Measurements from ENCODE around the gene POMZP3. TPM values are rescaled to one million over a fixed set of nuclear protein-coding genes. Genes with fewer than 3 reads are reported as not detected.
"Not testable (repeated sequence)": the region's sequence is repeated elsewhere in the genome, so short reads cannot be mapped to it uniquely, and the experiment has no call there.

Gene POMZP3
- total RNA-seq: 2.3 and 4.8 TPM in 2 replicates

DNA sequence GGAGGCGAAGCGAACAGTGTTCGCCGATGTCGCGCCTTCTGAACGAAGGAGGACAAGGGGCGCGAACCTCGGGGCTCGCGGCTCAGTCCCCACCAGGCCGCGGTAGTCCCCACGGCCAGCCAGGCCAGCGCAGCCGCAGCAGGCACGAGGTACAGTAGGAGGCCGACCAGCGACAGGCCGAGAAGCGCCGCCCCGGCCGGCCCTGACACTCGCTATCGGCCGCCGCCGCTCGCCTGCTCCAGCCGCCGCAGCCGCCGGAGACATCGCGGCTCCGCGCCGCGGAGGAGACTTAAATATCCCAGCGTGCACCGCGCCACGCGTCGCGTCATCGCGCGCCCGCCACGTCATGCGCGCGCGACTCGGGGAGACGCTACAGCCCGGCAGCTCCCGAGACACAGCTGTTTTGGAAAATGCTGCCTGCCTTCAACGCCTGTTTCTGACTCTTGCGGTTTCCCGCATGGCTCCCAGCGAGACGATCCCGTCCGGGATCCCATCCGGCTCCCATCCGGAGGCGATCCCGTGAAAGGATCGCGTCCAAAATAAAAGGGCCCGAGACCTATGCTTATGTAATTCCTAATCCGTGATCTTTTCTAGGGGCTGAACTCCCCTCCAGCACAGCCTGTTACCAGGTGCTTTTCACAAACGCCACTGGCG lies at the start of gene POMZP3:
Gene POMZP3, minus strand, starts transcription at position 291 of the 654 bp plus-strand sequence. CDS start 1,215 bp downstream, outside the sequence.
- DNase-seq (ENCODE audit: low read depth, low spot score): not testable (repeated sequence)

DNA sequence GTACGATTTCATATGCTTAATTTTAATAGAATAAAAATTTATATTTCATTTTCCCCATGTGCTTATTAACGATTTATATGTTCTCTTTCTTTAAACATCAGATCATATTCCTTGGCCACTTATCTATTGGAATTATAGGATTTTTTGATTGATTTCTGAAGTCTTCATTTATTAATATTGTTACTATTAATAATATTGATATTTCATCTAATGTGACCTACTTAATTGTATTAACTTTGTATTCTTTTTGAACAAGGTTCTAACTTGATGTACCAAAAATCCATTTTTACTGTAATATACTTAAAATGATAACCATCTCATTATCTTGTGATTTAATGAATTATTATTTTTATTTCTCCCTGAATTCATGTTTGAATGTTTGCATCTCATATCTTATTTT lies 48.7 kb upstream of the POMZP3 start:
- not testable (repeated sequence) for DNase-seq (ENCODE audit: low read depth, low spot score)

DNA sequence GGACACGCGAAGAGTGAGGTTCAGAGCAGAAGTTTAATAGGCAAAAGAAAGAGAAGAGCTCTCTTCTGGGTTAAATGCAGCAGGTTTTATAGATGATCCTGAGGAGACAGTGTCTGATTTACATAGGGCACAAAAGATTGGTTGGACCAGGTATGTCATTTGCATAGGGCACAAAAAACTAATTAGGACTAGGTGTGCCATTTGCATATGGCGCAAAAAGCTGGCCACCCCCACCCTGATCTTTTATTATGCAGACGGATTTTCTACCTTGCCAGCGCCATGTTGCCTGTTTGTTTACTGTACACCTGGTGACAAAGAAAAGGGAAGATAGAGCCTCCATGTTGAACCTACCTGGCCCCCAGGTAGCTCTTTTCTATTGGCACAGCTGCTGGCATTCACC lies 46.3 kb upstream of the POMZP3 start:
- DNase-seq (ENCODE audit: low read depth, low spot score): not testable (repeated sequence)

DNA sequence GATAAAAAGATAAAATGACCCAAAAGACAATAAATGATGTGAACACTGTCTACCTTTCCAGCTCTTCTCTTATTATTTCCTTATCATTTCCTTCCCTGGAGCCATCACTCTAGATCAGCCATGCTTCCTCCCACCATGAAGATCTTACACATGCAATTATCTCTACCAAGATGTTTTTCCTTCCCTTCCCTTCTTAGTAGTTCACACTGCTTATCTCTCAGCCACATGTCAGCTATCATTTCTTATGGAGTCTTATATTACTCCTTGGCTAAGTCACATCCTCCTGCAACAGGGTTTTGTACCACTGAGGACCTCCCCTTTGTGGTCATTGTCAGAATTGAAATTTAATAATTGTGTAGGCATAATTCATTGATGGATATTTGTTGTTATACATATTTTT lies 32.1 kb upstream of the POMZP3 start:
- DNase-seq (ENCODE audit: low read depth, low spot score): not testable (repeated sequence)

DNA sequence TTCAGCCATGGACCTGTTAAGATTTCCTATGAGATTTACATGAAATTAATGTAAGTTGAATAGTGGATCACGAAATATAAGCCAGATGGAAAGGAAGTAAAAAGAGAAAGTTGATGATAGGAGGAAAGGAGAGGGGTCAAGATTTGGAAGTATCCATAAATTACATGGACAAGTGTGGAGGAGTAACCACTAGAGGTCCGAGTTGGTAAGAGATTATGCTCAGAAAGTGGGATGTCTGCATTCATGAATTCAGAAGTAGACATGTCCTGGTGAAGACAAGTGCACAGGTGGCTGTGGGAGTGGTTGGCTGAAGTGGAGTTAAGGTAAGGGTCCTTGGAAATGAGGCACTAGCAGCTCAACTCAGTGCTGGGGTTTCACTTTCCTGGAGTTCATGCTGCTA lies 29.3 kb upstream of the POMZP3 start:
- not testable (repeated sequence) for DNase-seq (ENCODE audit: low read depth, low spot score)

DNA sequence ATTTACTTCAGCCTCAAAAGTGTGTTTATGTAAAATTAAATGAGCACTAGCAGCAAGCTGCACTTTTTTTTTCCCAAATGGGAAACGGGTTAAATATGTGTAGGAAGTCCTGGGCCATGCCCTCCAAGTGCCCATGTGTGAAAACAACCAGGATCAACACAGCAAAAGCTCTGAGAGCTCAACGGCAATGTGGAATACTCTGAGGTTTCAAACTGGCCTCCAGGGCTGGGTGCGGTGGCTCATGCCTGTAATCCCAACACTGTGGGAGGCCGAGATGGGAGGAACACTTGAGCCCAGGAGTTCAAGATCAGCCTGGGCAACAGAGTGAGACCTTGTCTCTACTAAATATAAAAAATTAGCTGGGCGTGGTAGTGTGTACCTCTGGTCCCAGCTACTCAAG lies 15.5 kb upstream of the POMZP3 start:
- DNase-seq (ENCODE audit: low read depth, low spot score): not testable (repeated sequence)

DNA sequence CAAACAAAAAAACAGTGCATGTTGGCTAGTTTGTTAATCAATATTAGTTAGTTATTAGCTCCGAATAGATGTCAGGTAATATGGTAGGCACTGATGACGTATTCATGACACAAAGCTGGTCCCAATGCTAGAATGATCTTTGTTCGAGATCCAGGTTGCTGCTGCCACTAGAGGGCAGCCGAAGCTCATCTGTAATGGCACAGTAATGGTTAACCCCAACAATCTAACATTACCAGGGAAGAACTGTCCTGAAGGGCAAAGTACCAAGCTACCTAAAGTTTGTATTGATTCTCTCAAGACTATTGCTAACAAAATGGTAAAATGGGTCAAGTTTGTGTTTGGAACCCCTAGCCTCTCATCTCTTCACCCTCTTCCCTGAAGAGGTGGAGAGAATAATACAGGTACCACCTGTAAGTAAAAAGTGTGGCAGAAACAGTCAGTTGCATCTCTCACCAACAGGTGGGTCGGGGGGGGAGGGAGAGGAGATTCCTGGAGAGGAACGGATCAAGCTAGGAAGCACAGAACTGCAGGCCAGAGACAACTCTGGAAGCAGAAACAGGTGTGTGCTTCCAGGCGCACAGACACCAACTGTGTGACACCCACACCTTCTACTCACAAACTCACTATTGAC lies 10.1 kb upstream of the POMZP3 start:
- DNase-seq (ENCODE audit: low read depth, low spot score): not testable (repeated sequence)

DNA sequence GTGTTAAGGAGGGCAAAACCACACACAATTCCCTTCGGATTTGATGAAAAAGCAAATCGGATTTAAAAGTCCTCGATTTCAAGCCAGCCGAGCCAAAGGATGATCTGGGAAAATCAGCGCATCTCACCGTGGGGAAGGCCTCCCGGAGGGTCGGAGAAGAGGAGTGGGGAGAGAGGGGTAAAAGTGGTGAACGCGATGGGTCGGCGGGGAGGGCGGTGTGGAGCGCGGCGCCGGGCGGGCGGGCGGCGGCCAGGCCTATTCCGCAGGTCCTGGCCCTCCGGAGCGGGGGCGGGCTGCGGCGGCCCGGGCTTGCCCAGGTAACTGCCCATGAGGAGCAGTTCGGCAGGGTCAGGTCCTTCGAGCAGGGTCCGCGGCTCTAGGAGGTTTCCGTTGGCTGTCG lies 498 bp downstream of the POMZP3 start:
- DNase-seq (ENCODE audit: low read depth, low spot score): not testable (repeated sequence)

DNA sequence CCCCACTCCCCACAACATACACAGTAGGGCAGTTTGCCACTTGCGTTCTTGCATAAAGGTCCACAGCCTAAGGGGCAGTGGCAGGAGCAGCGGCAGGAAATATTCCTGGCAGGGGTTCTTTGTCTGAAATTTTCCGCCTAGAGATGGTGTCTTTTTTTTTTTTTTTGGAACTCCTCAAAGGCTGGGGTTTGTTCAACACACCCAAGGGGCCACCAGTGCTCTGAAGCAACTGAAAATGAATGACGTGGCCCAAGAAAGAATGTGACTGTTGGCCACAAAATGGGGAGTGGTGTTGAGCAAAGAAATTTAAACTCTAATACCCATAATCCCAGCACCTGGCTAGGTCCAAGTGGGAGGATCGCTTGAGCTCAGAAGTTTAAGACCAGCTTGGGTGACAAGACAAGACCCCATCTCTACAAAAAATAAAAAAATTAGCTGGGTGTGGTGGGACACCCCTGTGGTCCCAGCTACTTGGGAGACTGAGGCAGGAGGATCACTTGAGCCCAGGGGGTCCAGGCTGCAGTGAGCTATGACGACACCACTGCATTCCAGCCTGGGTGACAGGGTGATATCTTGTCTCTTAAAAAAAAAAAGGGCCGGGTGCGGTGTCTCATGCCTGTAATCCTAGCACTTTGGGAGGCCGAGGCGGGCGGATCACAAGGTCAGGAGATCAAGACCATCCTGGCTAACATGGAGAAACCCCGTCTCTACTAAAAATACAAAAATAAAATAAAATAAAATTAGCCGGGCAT lies 7.5 kb downstream of the POMZP3 start:
- DNase-seq (ENCODE audit: low read depth, low spot score): not testable (repeated sequence)

DNA sequence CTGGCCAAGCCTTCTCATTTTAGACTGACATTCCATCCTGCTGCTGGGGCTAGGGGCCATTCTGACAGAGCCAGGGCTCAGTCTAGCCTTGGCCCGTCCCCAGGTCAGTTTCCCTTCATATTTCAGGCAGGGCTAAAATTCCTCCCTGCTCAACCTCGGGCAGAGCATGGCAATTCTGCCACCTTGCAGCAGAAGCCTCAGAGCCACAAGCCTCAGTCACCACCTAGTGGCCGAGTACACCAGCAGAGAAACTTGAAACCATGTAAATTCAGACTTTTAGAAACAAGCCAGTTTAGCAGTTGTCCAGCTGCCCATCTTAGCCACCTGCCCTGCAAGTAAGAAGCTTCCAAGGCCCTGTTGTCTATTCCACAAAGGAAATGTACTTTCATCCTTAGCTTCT lies 13.3 kb downstream of the POMZP3 start:
- DNase-seq (ENCODE audit: low read depth, low spot score): peak; percentile 10

DNA sequence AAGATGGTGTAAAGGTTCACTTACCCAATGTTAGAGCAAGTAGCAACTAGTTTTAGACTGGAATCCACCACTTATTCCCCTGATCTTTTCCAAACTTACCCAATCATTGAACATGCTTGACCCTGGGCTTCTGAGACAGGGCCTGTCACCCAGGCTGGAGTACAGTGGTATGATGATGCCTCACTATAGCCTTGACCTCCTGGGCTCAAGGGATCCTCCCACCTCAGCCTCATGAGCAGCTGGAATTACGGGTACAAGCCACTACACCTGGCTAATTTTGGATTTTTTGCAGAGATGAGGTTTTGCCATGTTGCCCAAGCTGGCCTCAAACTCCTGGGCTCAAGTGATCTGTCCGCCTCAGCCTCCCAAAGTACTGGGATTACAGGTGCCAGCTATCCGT lies 14.8 kb downstream of the POMZP3 start:
- not testable (repeated sequence) for DNase-seq (ENCODE audit: low read depth, low spot score)

DNA sequence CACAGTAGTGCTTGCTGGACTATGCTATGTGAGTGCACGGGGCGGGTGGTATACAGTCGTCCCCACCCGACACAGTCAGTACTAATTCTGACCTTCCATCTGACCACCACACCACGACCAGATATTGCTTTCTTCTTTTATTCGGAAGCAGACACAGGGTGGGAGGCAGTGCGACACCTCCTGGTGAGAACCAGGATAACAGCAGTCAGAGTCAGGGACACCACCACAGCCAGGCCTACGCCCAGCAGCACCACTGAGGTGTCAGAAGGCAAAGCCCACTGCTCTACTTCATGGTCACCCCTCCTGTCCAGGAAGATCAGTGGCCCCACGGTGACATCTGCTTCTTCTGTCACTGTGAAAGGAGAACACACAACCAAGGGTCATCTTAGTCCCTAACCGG lies 17.2 kb downstream of the POMZP3 start:
- not testable (repeated sequence) for DNase-seq (ENCODE audit: low read depth, low spot score)

DNA sequence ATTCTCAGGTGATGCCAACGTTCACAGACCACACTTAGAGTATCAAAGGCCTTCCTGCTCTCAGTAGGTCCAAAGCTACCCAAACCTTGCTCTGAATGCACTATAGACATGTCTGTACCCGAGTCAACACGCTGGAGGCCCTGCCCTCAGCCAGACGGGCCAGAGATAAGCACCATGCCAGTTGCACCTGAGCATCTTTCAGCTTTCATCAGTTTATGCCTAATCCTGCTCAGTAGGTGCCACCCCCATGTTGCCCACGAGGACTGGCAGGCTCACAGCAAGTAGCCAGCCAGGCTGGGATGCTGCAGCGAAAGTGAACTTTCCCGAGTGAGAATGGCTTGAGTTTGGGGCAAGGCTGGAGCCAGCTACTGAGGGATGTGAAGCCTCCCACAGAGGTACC lies 18.6 kb downstream of the POMZP3 start:
- not testable (repeated sequence) for DNase-seq (ENCODE audit: low read depth, low spot score)

DNA sequence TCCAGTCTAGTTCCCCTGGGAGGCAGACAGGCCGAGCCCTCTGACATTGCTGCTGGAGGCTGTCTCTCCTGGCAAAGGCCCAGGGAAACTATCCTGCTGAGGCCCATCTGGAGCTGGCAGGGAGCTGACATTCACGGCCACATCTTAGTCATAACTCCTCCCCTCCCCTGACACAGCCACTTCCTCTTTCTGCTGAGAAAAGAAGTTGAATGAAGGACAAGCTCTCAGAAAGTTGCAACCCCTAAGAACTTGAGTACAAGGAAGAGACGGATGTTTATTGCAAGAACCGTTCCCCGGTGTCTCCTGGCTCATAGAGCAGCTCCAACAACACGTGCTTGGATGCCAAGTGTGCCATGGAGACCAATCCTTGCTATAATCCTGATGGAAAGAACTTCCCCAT lies 21.1 kb downstream of the POMZP3 start:
- peak; percentile 55 for DNase-seq (ENCODE audit: low read depth, low spot score)

DNA sequence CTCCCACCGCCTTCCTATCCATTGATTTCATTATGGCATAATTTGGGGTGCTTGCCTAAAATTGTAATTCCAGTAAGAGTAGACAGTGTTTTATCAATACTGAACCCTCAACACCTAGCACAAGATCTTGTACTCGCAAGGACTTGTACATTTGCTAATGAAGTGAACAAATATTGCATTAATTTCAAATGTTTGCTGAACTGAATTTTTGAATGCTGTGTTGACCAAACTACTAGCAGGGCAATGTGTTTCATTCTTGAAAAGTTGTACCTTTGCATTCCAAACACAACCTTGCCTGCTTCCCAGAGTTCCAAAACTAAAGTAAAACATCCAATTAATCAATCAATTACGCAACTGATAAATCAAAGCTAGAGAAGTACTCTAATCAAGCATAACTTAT lies 26.4 kb downstream of the POMZP3 start:
- not testable (repeated sequence) for DNase-seq (ENCODE audit: low read depth, low spot score)

DNA sequence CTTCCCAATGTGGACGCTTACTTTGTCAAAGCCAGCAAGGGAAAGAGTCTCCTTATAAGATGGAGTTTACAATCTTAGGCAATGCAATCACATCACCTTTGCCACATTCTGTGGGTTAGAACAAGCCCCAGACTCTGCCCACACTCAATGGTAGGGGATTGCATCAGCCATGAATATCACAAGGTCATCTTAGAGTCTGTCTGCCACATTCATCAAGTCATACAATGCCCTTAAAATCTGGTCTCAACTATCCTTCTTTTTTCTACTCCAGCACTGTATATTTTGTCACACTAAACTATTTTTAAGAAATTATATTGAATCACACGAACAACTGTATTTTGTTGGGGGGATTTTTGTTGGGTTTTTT lies 27.0 kb downstream of the POMZP3 start:
- DNase-seq (ENCODE audit: low read depth, low spot score): not testable (repeated sequence)

DNA sequence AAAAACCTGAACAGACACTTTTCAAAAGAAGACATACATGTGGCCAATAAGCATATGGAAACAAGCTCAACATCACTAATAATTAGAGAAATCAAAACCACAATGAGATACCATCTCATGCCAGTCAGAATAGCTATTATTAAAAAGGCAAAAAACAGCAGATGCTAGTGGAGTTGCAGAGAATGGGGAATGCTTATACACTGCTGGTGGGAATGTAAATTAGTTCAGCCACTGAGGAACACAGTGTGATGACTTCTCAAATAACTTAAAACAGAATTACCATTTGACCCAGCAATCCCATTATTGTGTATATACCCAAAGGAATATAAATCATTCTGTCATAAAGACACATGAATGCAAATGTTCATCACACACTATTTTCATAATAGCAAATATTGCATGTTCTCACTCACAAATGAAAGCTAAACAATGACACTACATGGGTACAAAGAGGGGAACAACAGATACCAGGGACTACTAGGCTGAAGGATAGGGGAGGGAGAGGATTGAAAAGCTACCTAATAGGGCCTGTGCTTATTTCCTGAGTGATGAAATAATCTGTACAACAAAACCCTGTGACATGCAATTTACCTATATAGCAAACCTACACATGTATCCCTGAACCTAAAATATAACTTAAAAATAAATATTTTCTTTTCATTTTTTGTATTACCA lies 28.4 kb downstream of the POMZP3 start:
- not testable (repeated sequence) for DNase-seq (ENCODE audit: low read depth, low spot score)

DNA sequence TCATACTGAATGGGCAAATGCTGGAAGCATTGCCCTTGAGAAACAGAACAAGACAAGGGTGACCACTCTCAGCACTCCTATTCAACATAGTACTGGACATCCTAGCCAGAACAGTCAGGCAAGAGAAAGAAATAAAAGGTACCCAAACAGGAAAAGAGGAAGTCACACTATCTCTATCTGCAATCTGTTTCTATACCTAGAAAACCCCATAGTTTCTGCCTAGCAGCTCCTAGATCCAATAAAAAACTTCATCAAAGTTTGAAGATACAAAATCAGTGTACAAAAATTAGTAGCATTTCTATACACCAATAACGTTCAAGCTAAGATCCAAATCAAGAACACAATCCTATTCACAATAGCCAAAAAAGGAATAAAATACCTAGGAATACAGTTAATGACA lies 29.8 kb downstream of the POMZP3 start:
- DNase-seq (ENCODE audit: low read depth, low spot score): not testable (repeated sequence)

DNA sequence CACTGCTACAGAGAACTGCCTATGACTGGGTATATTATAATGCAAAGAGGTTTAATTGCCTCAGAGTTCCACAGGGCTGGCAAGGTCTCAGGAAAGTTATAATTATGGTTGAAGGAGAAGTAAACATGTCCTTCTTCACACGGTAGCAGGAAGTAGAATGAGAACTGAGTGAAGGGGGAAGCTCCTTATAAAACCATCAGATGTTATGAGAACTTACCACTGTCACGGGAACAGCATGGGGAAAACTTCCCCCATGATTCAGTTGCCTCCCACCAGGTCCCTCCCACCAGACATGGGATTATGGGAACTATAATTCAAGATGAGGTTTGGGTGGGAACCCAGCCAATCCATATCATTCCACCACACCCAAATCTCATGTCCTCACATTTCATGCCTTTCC lies 34.4 kb downstream of the POMZP3 start:
- DNase-seq (ENCODE audit: low read depth, low spot score): not testable (repeated sequence)

DNA sequence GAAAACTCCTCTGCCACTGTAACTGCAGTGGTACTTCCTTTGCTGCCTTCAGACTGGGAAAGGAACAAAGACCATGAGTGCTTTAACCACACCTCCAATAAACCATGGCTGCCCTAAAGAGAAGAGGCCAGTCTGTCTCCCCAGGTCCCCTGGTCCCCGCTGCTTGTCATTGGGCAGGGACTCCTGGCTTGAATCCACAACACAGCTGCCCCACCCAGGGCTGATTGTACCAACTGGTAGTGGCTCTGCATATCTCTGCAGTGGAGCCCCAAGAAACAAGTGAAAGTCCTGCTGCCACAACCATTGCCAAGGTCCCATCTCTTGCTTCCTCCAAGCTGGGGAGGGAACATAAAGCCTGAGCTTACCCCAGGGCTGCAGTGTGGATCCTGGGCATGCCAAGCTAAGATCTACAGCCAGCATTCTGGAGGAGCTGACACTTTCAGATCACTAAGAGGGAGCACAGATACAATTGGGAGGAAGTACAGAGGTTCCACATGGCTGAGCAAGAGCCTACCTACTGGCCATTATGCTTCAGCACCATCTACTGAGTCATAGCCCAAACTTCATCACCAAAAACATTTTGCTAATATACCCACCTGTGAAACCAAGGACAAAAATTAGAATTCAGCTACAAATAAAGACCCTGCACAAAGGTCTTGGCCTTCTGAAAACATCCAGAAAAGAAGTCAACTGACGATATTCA lies 35.3 kb downstream of the POMZP3 start:
- not testable (repeated sequence) for DNase-seq (ENCODE audit: low read depth, low spot score)

DNA sequence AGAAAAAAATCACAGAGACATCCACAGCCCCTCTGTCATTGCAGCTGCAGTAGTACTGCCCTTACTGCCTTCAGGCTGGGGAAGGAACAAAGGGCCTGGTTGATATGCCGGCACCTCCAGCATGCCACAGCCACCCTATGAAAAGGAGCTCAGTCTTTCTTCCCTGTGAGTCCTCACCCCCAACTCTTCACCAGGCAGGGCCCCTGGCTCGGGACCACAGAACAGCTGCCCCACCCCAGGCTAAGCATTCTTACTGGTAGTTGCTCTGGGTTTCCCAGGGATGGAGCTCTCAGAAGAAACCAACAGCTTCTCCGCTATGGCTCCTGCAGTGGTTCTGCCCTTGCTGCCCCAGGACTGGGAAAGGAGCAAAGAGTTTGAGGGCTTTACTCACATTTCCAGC lies 36.0 kb downstream of the POMZP3 start:
- DNase-seq (ENCODE audit: low read depth, low spot score): not testable (repeated sequence)

All from pulmonary artery endothelial cell (primary cell).